Type B pancreatic cell (in vitro differentiated cells): Measurements from ENCODE around the gene BRD2. TPM values are rescaled to one million over a fixed set of nuclear protein-coding genes. Genes with fewer than 3 reads are reported as not detected.

Experiments used
- DNase-seq: peaks from one replicate; pipeline ENCODE4 v3.0.0; 2021; ENCODE audit warnings: mixed read lengths; ENCODE audit not compliant: unreplicated experiment; ENCODE audit errors: extremely low spot score
- H3K27ac Mint-ChIP-seq: 2 replicates; pipeline ENCODE4 v1.8.0; 2021; ENCODE audit warnings: mild to moderate bottlenecking, mixed read lengths
- H3K27me3 Mint-ChIP-seq: 2 replicates; pipeline ENCODE4 v1.8.0; 2021; ENCODE audit warnings: mixed read lengths
- H3K36me3 Mint-ChIP-seq: 2 replicates; pipeline ENCODE4 v1.8.0; 2021; ENCODE audit warnings: mixed read lengths
- H3K4me1 Mint-ChIP-seq: one replicate; pipeline ENCODE4 v1.8.0; 2021; ENCODE audit warnings: mixed read lengths; ENCODE audit not compliant: unreplicated experiment
- H3K4me3 Mint-ChIP-seq: 2 replicates; pipeline ENCODE4 v1.8.0; 2021; ENCODE audit warnings: mild to moderate bottlenecking, mixed read lengths
- H3K9me3 Mint-ChIP-seq: 2 replicates; pipeline ENCODE4 v1.8.0; 2021; ENCODE audit warnings: mixed read lengths
- CTCF ChIP-seq: fragments of 200-600 bp; sonication (generic); conservative IDR thresholded peaks from 2 replicates; pipeline ENCODE4 v1.5.0; 2021; ENCODE audit warnings: antibody characterized with exemption, mild to moderate bottlenecking
- long read RNA-seq: library from polyadenylated mRNA; unstranded; transcript quantifications from one replicate; pipeline ENCODE4 v2.0.0, GENCODE V29; 2020
- total RNA-seq: library from RNA; stranded (reverse); gene quantifications from 2 replicates; pipeline ENCODE4 v1.2.1, GENCODE V29; 2021; ENCODE audit warnings: low replicate concordance

Gene BRD2
- total RNA-seq, result 212 and 241 TPM in 2 replicates
- long read RNA-seq, transcript BRD2-219 (9 exons, 2,338 nt), result major isoform, 8 of 53 reads
- long read RNA-seq, partial matches to known transcripts, result 39 of 53 reads
- long read RNA-seq, other reads (novel, unspliced or antisense), result 5 of 53 reads

- Mint-ChIP-seq H3K27me3 (peaks cover 3% of the 10 kb centered on the region), H3K4me1 (peaks cover 18% of the 10 kb centered on the region), H3K4me3 (peak within 1 kb of the TSS; percentile 96), H3K27ac (peak within 1 kb of the TSS; percentile 98), H3K9me3 (no peaks in the 10 kb centered on the region), H3K36me3 (peaks cover 15% of the 10 kb centered on the region)
- peak; percentile 97 for DNase-seq
- TF ChIP-seq CTCF, result no peak
These were observed at the start of gene BRD2 for GRCh38 chr6:32968093-32968866. TSS of gene BRD2 (plus strand) at chr6:32968594. CDS start at chr6:32972899, 4,305 bp downstream.

- H3K27me3 Mint-ChIP-seq, result peaks cover 26% of the 10 kb centered on the region
- DNase-seq, result no peak
- no peaks in the 10 kb centered on the region for H3K4me1 Mint-ChIP-seq
- no peak for TF ChIP-seq CTCF
- no peaks in the 10 kb centered on the region for H3K9me3 Mint-ChIP-seq
- no peak overlapping the region for H3K4me3 Mint-ChIP-seq
- no peaks in the 10 kb centered on the region for H3K36me3 Mint-ChIP-seq
- H3K27ac Mint-ChIP-seq, result no peak overlapping the region
These were observed 47.7 kb upstream of the BRD2 start for GRCh38 chr6:32920715-32921114.

GRCh38 chr6:32922083-32922482, 46.3 kb upstream of the BRD2 start:
- Mint-ChIP-seq H3K27me3 (peaks cover 18% of the 10 kb centered on the region), H3K36me3 (no peaks in the 10 kb centered on the region), H3K4me3 (no peak overlapping the region), H3K27ac (no peak overlapping the region), H3K9me3 (no peaks in the 10 kb centered on the region), H3K4me1 (no peaks in the 10 kb centered on the region)
- DNase-seq, result no peak
- no peak for TF ChIP-seq CTCF

GRCh38 chr6:32931211-32931610, 37.2 kb upstream of the BRD2 start:
- no peak for TF ChIP-seq CTCF
- peaks cover 42% of the 10 kb centered on the region for H3K27me3 Mint-ChIP-seq
- H3K4me3 Mint-ChIP-seq, result no peak overlapping the region
- no peak overlapping the region for H3K27ac Mint-ChIP-seq
- no peaks in the 10 kb centered on the region for H3K36me3 Mint-ChIP-seq
- DNase-seq, result no peak
- no peaks in the 10 kb centered on the region for H3K4me1 Mint-ChIP-seq
- H3K9me3 Mint-ChIP-seq, result no peaks in the 10 kb centered on the region

GRCh38 chr6:32932132-32932868, 36.1 kb upstream of the BRD2 start:
- Mint-ChIP-seq H3K4me1 (no peaks in the 10 kb centered on the region), H3K36me3 (no peaks in the 10 kb centered on the region), H3K27ac (no peak overlapping the region), H3K4me3 (no peak overlapping the region), H3K9me3 (no peaks in the 10 kb centered on the region), H3K27me3 (peaks cover 53% of the 10 kb centered on the region)
- DNase-seq, result no peak
- TF ChIP-seq CTCF, result no peak
